GM18520 (cell line): ENCODE data around the gene MND1.

Source experiments
- ATAC-seq: cut with Tn5 transposase; IDR thresholded peaks from one replicate; pipeline ENCODE4 v1.9.1; 2021; ENCODE audit not compliant: unreplicated experiment

Gene MND1

GRCh38 chr4:153346031-153346430 lies 1.5 kb downstream of the MND1 start:
- no peak for ATAC-seq

- ATAC-seq, result no peak
Measured at GRCh38 chr4:153346563-153346962, 2.1 kb downstream of the MND1 start.

- no peak for ATAC-seq
Measured at GRCh38 chr4:153347117-153347516, 2.6 kb downstream of the MND1 start.

GRCh38 chr4:153348006-153348405 lies 3.5 kb downstream of the MND1 start:
- ATAC-seq, result no peak

GRCh38 chr4:153349206-153349805 lies 4.8 kb downstream of the MND1 start:
- no peak for ATAC-seq

- ATAC-seq, result no peak
Measured at GRCh38 chr4:153362184-153362583, 17.7 kb downstream of the MND1 start.

- no peak for ATAC-seq
Measured at GRCh38 chr4:153364061-153364460, 19.6 kb downstream of the MND1 start.

- ATAC-seq, result peak; percentile 50
Measured at GRCh38 chr4:153365003-153365402, 20.5 kb downstream of the MND1 start.

GRCh38 chr4:153366486-153366885 lies 22.0 kb downstream of the MND1 start:
- no peak for ATAC-seq

GRCh38 chr4:153367092-153367491 lies 22.6 kb downstream of the MND1 start:
- ATAC-seq, result no peak

GRCh38 chr4:153369021-153369420 lies 24.5 kb downstream of the MND1 start:
- no peak for ATAC-seq

- ATAC-seq, result no peak
Measured at GRCh38 chr4:153371701-153372234, 27.3 kb downstream of the MND1 start.

- ATAC-seq, result no peak
Measured at GRCh38 chr4:153372967-153373562, 28.6 kb downstream of the MND1 start.

GRCh38 chr4:153374442-153374841 lies 30.0 kb downstream of the MND1 start:
- no peak for ATAC-seq

GRCh38 chr4:153375303-153375702 lies 30.8 kb downstream of the MND1 start:
- no peak for ATAC-seq

- ATAC-seq, result no peak
Measured at GRCh38 chr4:153383131-153383530, 38.6 kb downstream of the MND1 start.

GRCh38 chr4:153384160-153384559 lies 39.7 kb downstream of the MND1 start:
- no peak for ATAC-seq

- ATAC-seq, result no peak
Measured at GRCh38 chr4:153385784-153386183, 41.3 kb downstream of the MND1 start.

GRCh38 chr4:153387981-153388380 lies 43.5 kb downstream of the MND1 start:
- ATAC-seq, result no peak

GRCh38 chr4:153393397-153393796 lies 48.9 kb downstream of the MND1 start:
- ATAC-seq, result no peak

GRCh38 chr4:153394945-153395344 lies 50.5 kb downstream of the MND1 start:
- ATAC-seq, result no peak

- ATAC-seq, result no peak
Measured at GRCh38 chr4:153398713-153399112, 54.2 kb downstream of the MND1 start.

GRCh38 chr4:153399358-153399757 lies 54.9 kb downstream of the MND1 start:
- no peak for ATAC-seq
